Parathyroid adenoma (tissue), 2 donors: ENCODE data around the gene CTTN.

Source experiments
- H2AFZ ChIP-seq: fragments of 300-600 bp; sonication (generic); one replicate; pipeline ENCODE4 v1.7.0; 2017; ENCODE audit warnings: antibody characterized with exemption, mild to moderate bottlenecking
- H3K27ac ChIP-seq: fragments of 300-600 bp; sonication (generic); one replicate; pipeline ENCODE4 v1.7.0; 2017
- H3K27me3 ChIP-seq: fragments of 300-600 bp; sonication (generic); one replicate; pipeline ENCODE4 v1.7.0; 2017; ENCODE audit warnings: low read length; ENCODE audit not compliant: control insufficient read depth, insufficient read depth
- H3K36me3 ChIP-seq: fragments of 300-600 bp; sonication (generic); one replicate; pipeline ENCODE4 v1.7.0; 2017; ENCODE audit warnings: low read length; ENCODE audit not compliant: control insufficient read depth, insufficient read depth
- H3K4me1 ChIP-seq: fragments of 300-600 bp; sonication (generic); one replicate; pipeline ENCODE4 v1.7.0; 2017; ENCODE audit warnings: control low read depth
- H3K4me2 ChIP-seq: fragments of 300-600 bp; sonication (generic); one replicate; pipeline ENCODE4 v1.7.0; 2017; ENCODE audit warnings: low read length
- H3K4me3 ChIP-seq: fragments of 300-600 bp; sonication (generic); one replicate; pipeline ENCODE4 v1.7.0; 2017; ENCODE audit warnings: low read depth, low read length
- H3K79me2 ChIP-seq: fragments of 300-600 bp; sonication (generic); one replicate; pipeline ENCODE4 v1.7.0; 2017; ENCODE audit warnings: control low read depth
- H3K9ac ChIP-seq: fragments of 300-600 bp; sonication (generic); one replicate; pipeline ENCODE4 v1.7.0; 2017; ENCODE audit warnings: mild to moderate bottlenecking
- H3K9me3 ChIP-seq: fragments of 300-600 bp; sonication (generic); one replicate; pipeline ENCODE4 v1.7.0; 2017; ENCODE audit warnings: low read length; ENCODE audit not compliant: control insufficient read depth
- CTCF ChIP-seq: fragments of 300-600 bp; sonication (generic); IDR thresholded peaks from one replicate; pipeline ENCODE4 v1.7.0; 2017; ENCODE audit warnings: antibody characterized with exemption, mild to moderate bottlenecking
- donor health status: primary hyperparathyroidism.

Gene CTTN

GRCh38 chr11:70476669-70477068 lies 78.3 kb downstream of the CTTN start:
- TF ChIP-seq CTCF: no peak
- no peaks in the 10 kb centered on the region for H3K27me3 ChIP-seq
- H3K79me2 ChIP-seq: no peaks in the 10 kb centered on the region
- H3K4me3 ChIP-seq: no peak overlapping the region
- no peaks in the 10 kb centered on the region for H3K9me3 ChIP-seq
- H3K4me2 ChIP-seq: no peak overlapping the region
- H2AFZ ChIP-seq: no peak overlapping the region
- no peak overlapping the region for H3K27ac ChIP-seq
- no peak overlapping the region for H3K9ac ChIP-seq
- no peaks in the 10 kb centered on the region for H3K36me3 ChIP-seq
- H3K4me1 ChIP-seq: no peaks in the 10 kb centered on the region

- Histone ChIP-seq H3K9ac (no peak overlapping the region), H3K9me3 (no peaks in the 10 kb centered on the region), H2AFZ (no peak overlapping the region), H3K79me2 (no peaks in the 10 kb centered on the region), H3K36me3 (no peaks in the 10 kb centered on the region), H3K4me1 (no peaks in the 10 kb centered on the region), H3K27ac (no peak overlapping the region), H3K4me2 (no peak overlapping the region), H3K4me3 (no peak overlapping the region), H3K27me3 (no peaks in the 10 kb centered on the region)
- no peak for TF ChIP-seq CTCF
These were observed 78.8 kb downstream of the CTTN start for GRCh38 chr11:70477176-70477575.

- Histone ChIP-seq H3K27ac (no peak overlapping the region), H3K27me3 (no peaks in the 10 kb centered on the region), H3K4me1 (no peaks in the 10 kb centered on the region), H3K36me3 (no peaks in the 10 kb centered on the region), H3K9ac (no peak overlapping the region), H3K9me3 (no peaks in the 10 kb centered on the region), H2AFZ (no peak overlapping the region), H3K4me3 (no peak overlapping the region), H3K4me2 (no peak overlapping the region), H3K79me2 (no peaks in the 10 kb centered on the region)
- TF ChIP-seq CTCF: no peak
These were observed 79.3 kb downstream of the CTTN start for GRCh38 chr11:70477609-70478008.

- no peaks in the 10 kb centered on the region for H3K36me3 ChIP-seq
- no peaks in the 10 kb centered on the region for H3K79me2 ChIP-seq
- no peaks in the 10 kb centered on the region for H3K9me3 ChIP-seq
- no peak for TF ChIP-seq CTCF
- no peak overlapping the region for H3K4me2 ChIP-seq
- no peak overlapping the region for H3K9ac ChIP-seq
- H3K27me3 ChIP-seq: no peaks in the 10 kb centered on the region
- H3K27ac ChIP-seq: no peak overlapping the region
- no peak overlapping the region for H3K4me3 ChIP-seq
- no peaks in the 10 kb centered on the region for H3K4me1 ChIP-seq
- H2AFZ ChIP-seq: no peak overlapping the region
These were observed 80.0 kb downstream of the CTTN start for GRCh38 chr11:70478166-70478890.

GRCh38 chr11:70480711-70481110 lies 82.4 kb downstream of the CTTN start:
- no peaks in the 10 kb centered on the region for H3K36me3 ChIP-seq
- no peak overlapping the region for H3K9ac ChIP-seq
- no peaks in the 10 kb centered on the region for H3K79me2 ChIP-seq
- H3K4me1 ChIP-seq: no peaks in the 10 kb centered on the region
- no peak overlapping the region for H3K27ac ChIP-seq
- H3K4me3 ChIP-seq: no peak overlapping the region
- H3K27me3 ChIP-seq: no peaks in the 10 kb centered on the region
- TF ChIP-seq CTCF: no peak
- no peak overlapping the region for H3K4me2 ChIP-seq
- H3K9me3 ChIP-seq: no peaks in the 10 kb centered on the region
- H2AFZ ChIP-seq: no peak overlapping the region
